SK-N-MC (cell line): ENCODE measurements around the gene RIC8A.

Source experiments
- EZH2 ChIP-seq: fragments of 200-600 bp; sonication (generic); IDR thresholded peaks from one replicate; pipeline ENCODE4 v1.6.1; 2017; ENCODE audit warnings: antibody characterized with exemption
- POLR2AphosphoS5 ChIP-seq: IDR thresholded peaks from 2 replicates; pipeline ENCODE4 v1.6.1; 2012; ENCODE audit warnings: mild to moderate bottlenecking, low read depth, low read length, borderline replicate concordance

DNA sequence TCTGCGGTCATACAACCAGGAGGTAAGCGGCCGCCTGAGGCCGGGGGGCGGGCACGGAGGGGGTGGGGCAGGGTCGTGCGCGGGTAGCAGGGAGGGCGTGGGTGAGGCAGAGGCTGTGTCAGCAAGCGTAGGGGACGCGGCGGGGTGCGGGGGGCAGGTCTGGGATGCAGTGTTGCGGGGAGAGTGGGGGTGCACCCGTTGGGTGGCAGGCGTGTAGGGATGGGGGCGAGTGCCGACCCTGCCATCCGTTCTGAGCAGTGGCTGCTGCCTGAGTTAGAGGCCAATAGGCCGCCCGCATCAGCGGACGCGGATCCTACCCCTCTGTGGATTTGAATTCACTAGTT lies 1.4 kb downstream of the RIC8A start:
- no peak for TF ChIP-seq POLR2AphosphoS5
- TF ChIP-seq EZH2, result no peak
